ENCODE results near the gene GGA3.
"Not testable (repeated sequence)": the region's sequence is repeated elsewhere in the genome, so short reads cannot be mapped to it uniquely, and the experiment has no call there.

GGA3 gene

GRCh38 chr17:75266316-75267152, 5.1 kb upstream of the GGA3 start:
- Mint-ChIP-seq H3K4me3 (no peak overlapping the region), H3K4me1 (ENCODE audit: low read depth) (peaks cover 42% of the 10 kb centered on the region), H3K36me3 (ENCODE audit: low read depth) (peaks cover 51% of the 10 kb centered on the region), H3K27me3 (no peaks in the 10 kb centered on the region), H3K27ac (peak overlapping the region; percentile 17), H3K9me3 (no peaks in the 10 kb centered on the region)

- peak overlapping the region; percentile 55 for H3K27ac Mint-ChIP-seq
- no peak overlapping the region for H3K4me3 Mint-ChIP-seq
- H3K4me1 Mint-ChIP-seq (ENCODE audit: low read depth) = peaks cover 44% of the 10 kb centered on the region
- no peaks in the 10 kb centered on the region for H3K27me3 Mint-ChIP-seq
- no peaks in the 10 kb centered on the region for H3K9me3 Mint-ChIP-seq
- H3K36me3 Mint-ChIP-seq (ENCODE audit: low read depth) = peaks cover 51% of the 10 kb centered on the region
These were observed 4.4 kb upstream of the GGA3 start for GRCh38 chr17:75265614-75266315.

- H3K27ac Mint-ChIP-seq = peak overlapping the region; percentile 99
- peaks cover 55% of the 10 kb centered on the region for H3K36me3 Mint-ChIP-seq (ENCODE audit: low read depth)
- H3K4me3 Mint-ChIP-seq = peak overlapping the region; percentile 100
- no peaks in the 10 kb centered on the region for H3K9me3 Mint-ChIP-seq
- no peaks in the 10 kb centered on the region for H3K27me3 Mint-ChIP-seq
- peaks cover 57% of the 10 kb centered on the region for H3K4me1 Mint-ChIP-seq (ENCODE audit: low read depth)
These were observed 1.6 kb upstream of the GGA3 start for GRCh38 chr17:75263055-75263454.

- Mint-ChIP-seq H3K4me3 (peak overlapping the region; percentile 100), H3K4me1 (ENCODE audit: low read depth) (peaks cover 62% of the 10 kb centered on the region), H3K9me3 (no peaks in the 10 kb centered on the region), H3K27me3 (no peaks in the 10 kb centered on the region), H3K36me3 (ENCODE audit: low read depth) (peaks cover 57% of the 10 kb centered on the region), H3K27ac (peak overlapping the region; percentile 99)
These were observed 753 bp upstream of the GGA3 start for GRCh38 chr17:75262112-75262606.

- no peaks in the 10 kb centered on the region for H3K27me3 Mint-ChIP-seq
- peaks cover 76% of the 10 kb centered on the region for H3K4me1 Mint-ChIP-seq (ENCODE audit: low read depth)
- H3K36me3 Mint-ChIP-seq (ENCODE audit: low read depth) = peaks cover 44% of the 10 kb centered on the region
- H3K4me3 Mint-ChIP-seq = peak overlapping the region; percentile 100
- H3K9me3 Mint-ChIP-seq = no peaks in the 10 kb centered on the region
- H3K27ac Mint-ChIP-seq = peak overlapping the region; percentile 99
These were observed 618 bp downstream of the GGA3 start for GRCh38 chr17:75260641-75261335.

GRCh38 chr17:75257228-75257627, 4.2 kb downstream of the GGA3 start:
- Mint-ChIP-seq H3K4me1 (ENCODE audit: low read depth) (peaks cover 85% of the 10 kb centered on the region), H3K36me3 (ENCODE audit: low read depth) (peaks cover 13% of the 10 kb centered on the region), H3K27ac (peak overlapping the region; percentile 28)
- not testable (repeated sequence) for H3K4me3 Mint-ChIP-seq, H3K9me3 Mint-ChIP-seq, H3K27me3 Mint-ChIP-seq

GRCh38 chr17:75255954-75256698, 5.3 kb downstream of the GGA3 start:
- H3K4me3 Mint-ChIP-seq, H3K9me3 Mint-ChIP-seq, H3K27me3 Mint-ChIP-seq: not testable (repeated sequence)
- H3K36me3 Mint-ChIP-seq (ENCODE audit: low read depth) = peaks cover 11% of the 10 kb centered on the region
- H3K4me1 Mint-ChIP-seq (ENCODE audit: low read depth) = peaks cover 93% of the 10 kb centered on the region
- H3K27ac Mint-ChIP-seq = peak overlapping the region; percentile 47

- Mint-ChIP-seq H3K9me3 (no peaks in the 10 kb centered on the region), H3K27me3 (no peaks in the 10 kb centered on the region), H3K4me1 (ENCODE audit: low read depth) (peaks cover 90% of the 10 kb centered on the region), H3K4me3 (no peak overlapping the region), H3K27ac (peak overlapping the region; percentile 83), H3K36me3 (ENCODE audit: low read depth) (peaks cover 12% of the 10 kb centered on the region)
These were observed 9.2 kb downstream of the GGA3 start for GRCh38 chr17:75252039-75252816.

- peaks cover 81% of the 10 kb centered on the region for H3K4me1 Mint-ChIP-seq (ENCODE audit: low read depth)
These were observed 11.4 kb downstream of the GGA3 start for GRCh38 chr17:75250009-75250471.

GRCh38 chr17:75249564-75249963, 11.8 kb downstream of the GGA3 start:
- Mint-ChIP-seq H3K27ac (peak overlapping the region; percentile 95), H3K27me3 (no peaks in the 10 kb centered on the region), H3K36me3 (ENCODE audit: low read depth) (peaks cover 32% of the 10 kb centered on the region), H3K9me3 (no peaks in the 10 kb centered on the region), H3K4me3 (peak overlapping the region; percentile 71), H3K4me1 (ENCODE audit: low read depth) (peaks cover 81% of the 10 kb centered on the region)

More at GRCh38 chr17:75250009-75250471, 11.4 kb downstream of the GGA3 start:
- H3K27ac Mint-ChIP-seq = peak overlapping the region; percentile 95
- H3K27me3 Mint-ChIP-seq = no peaks in the 10 kb centered on the region
- H3K36me3 Mint-ChIP-seq (ENCODE audit: low read depth) = peaks cover 30% of the 10 kb centered on the region
- H3K9me3 Mint-ChIP-seq = no peaks in the 10 kb centered on the region
- H3K4me3 Mint-ChIP-seq = peak overlapping the region; percentile 71

- Mint-ChIP-seq H3K4me1 (ENCODE audit: low read depth) (peaks cover 83% of the 10 kb centered on the region), H3K4me3 (no peak overlapping the region), H3K36me3 (ENCODE audit: low read depth) (peaks cover 58% of the 10 kb centered on the region), H3K9me3 (no peaks in the 10 kb centered on the region), H3K27me3 (no peaks in the 10 kb centered on the region), H3K27ac (peak overlapping the region; percentile 7)
These were observed 15.0 kb downstream of the GGA3 start for GRCh38 chr17:75246404-75246803.

GRCh38 chr17:75245011-75245410, 16.4 kb downstream of the GGA3 start:
- Mint-ChIP-seq H3K4me1 (ENCODE audit: low read depth) (peaks cover 79% of the 10 kb centered on the region), H3K36me3 (ENCODE audit: low read depth) (peaks cover 60% of the 10 kb centered on the region), H3K27me3 (no peaks in the 10 kb centered on the region), H3K27ac (no peak overlapping the region), H3K9me3 (no peaks in the 10 kb centered on the region), H3K4me3 (peak overlapping the region; percentile 45)

- H3K4me1 Mint-ChIP-seq (ENCODE audit: low read depth) = peaks cover 71% of the 10 kb centered on the region
- H3K9me3 Mint-ChIP-seq = no peaks in the 10 kb centered on the region
- peak overlapping the region; percentile 45 for H3K4me3 Mint-ChIP-seq
- peaks cover 60% of the 10 kb centered on the region for H3K36me3 Mint-ChIP-seq (ENCODE audit: low read depth)
- H3K27ac Mint-ChIP-seq = peak overlapping the region; percentile 47
- no peaks in the 10 kb centered on the region for H3K27me3 Mint-ChIP-seq
These were observed 17.1 kb downstream of the GGA3 start for GRCh38 chr17:75244133-75244866.
